IPS-20b (cell line): Measurements from ENCODE around the gene PLCB4.

ENCODE experiments used
- H3K27ac ChIP-seq: one replicate; pipeline ENCODE4 v1.5.1; 2013; ENCODE audit warnings: low read length
- H3K27me3 ChIP-seq: 2 replicates; pipeline ENCODE4 v1.6.1; 2013; ENCODE audit warnings: mild to moderate bottlenecking, low read length, inconsistent platforms; ENCODE audit not compliant: insufficient read depth
- H3K36me3 ChIP-seq: 2 replicates; pipeline ENCODE4 v1.6.1; 2013; ENCODE audit warnings: low read depth, mild to moderate bottlenecking, inconsistent platforms, low read length, moderate library complexity; ENCODE audit not compliant: insufficient read depth
- H3K4me1 ChIP-seq: 2 replicates; pipeline ENCODE4 v1.6.1; 2013; ENCODE audit warnings: mild to moderate bottlenecking, control low read depth, inconsistent platforms, low read length, moderate library complexity; ENCODE audit not compliant: insufficient read depth
- H3K4me3 ChIP-seq: 2 replicates; pipeline ENCODE4 v1.5.1; 2013; ENCODE audit warnings: mild to moderate bottlenecking, low read length, inconsistent platforms
- H3K9ac ChIP-seq: 2 replicates; pipeline ENCODE4 v1.6.1; 2013; ENCODE audit warnings: low read depth, mild to moderate bottlenecking, inconsistent platforms, low read length, moderate library complexity
- H3K9me3 ChIP-seq: 2 replicates; pipeline ENCODE4 v1.6.1; 2013; ENCODE audit warnings: mild to moderate bottlenecking, low read depth, low read length, inconsistent platforms; ENCODE audit not compliant: insufficient read depth

The PLCB4 gene

DNA sequence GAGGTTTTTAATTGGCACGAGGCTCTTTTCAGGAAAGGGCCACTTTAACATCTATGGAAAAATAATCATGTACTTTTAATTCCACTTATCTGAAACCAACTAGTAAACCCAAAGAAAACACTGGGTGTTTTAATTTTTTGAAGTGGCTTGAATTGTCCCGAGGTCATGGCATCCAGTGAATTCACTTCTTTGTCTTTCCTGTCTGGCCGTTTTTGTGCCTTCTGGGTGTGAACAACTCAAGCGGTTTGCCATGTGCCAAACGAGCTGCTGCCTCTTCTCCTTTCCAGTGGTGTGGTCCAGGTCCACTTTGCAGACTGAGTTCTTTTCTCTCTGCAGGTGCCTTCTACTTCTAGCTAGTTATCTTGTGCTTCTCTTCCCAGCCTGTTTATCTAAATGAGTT lies 117.5 kb downstream of the PLCB4 start:
- no peaks in the 10 kb centered on the region for H3K36me3 ChIP-seq
- H3K27me3 ChIP-seq: no peaks in the 10 kb centered on the region
- no peak overlapping the region for H3K9ac ChIP-seq
- H3K9me3 ChIP-seq: no peaks in the 10 kb centered on the region
- no peaks in the 10 kb centered on the region for H3K4me1 ChIP-seq
- no peak overlapping the region for H3K27ac ChIP-seq
- H3K4me3 ChIP-seq: no peak overlapping the region

DNA sequence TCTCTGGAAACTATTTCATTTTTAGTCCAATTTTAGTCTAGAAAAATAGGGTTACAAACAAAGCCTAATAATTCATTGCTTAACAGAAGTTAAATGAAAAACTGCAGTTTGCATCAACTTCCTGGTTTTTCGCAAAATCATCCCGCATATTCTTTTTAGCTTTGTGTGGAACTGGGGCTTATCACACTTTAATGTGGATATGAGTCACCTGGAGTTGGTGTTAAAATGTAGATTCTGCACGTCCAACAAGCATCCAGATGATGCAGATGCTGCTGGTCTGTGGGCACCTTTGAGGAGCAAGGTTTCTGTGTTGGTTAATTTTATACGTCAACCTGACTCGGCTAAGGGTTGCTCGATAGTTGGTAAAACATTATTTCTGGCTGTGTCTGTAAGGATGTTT lies 126.1 kb downstream of the PLCB4 start:
- H3K9me3 ChIP-seq: no peaks in the 10 kb centered on the region
- H3K27ac ChIP-seq: no peak overlapping the region
- no peaks in the 10 kb centered on the region for H3K36me3 ChIP-seq
- H3K9ac ChIP-seq: no peak overlapping the region
- H3K4me3 ChIP-seq: no peak overlapping the region
- peaks cover 15% of the 10 kb centered on the region for H3K4me1 ChIP-seq
- H3K27me3 ChIP-seq: no peaks in the 10 kb centered on the region

DNA sequence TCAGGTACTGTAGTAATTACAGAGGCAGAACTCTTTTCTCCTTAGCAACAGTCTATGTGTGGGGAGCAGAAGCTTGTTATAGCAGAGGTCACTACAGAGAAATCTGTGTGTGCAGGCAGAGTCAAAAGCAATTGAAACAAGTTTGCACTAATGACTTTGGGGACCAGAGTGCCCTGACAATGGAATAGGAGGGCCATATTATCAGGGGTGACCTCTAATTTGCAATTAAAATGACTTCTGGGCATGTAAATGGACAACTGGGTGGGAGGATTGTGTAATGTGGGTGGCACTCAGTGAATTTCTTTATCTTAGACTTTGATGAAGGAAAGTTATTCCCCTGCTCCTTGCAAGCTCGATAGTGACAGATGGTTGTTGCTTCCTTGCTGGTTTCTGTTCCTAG lies 127.2 kb downstream of the PLCB4 start:
- H3K36me3 ChIP-seq: no peaks in the 10 kb centered on the region
- no peaks in the 10 kb centered on the region for H3K27me3 ChIP-seq
- H3K9ac ChIP-seq: no peak overlapping the region
- H3K27ac ChIP-seq: no peak overlapping the region
- H3K9me3 ChIP-seq: no peaks in the 10 kb centered on the region
- no peak overlapping the region for H3K4me3 ChIP-seq
- peaks cover 19% of the 10 kb centered on the region for H3K4me1 ChIP-seq

DNA sequence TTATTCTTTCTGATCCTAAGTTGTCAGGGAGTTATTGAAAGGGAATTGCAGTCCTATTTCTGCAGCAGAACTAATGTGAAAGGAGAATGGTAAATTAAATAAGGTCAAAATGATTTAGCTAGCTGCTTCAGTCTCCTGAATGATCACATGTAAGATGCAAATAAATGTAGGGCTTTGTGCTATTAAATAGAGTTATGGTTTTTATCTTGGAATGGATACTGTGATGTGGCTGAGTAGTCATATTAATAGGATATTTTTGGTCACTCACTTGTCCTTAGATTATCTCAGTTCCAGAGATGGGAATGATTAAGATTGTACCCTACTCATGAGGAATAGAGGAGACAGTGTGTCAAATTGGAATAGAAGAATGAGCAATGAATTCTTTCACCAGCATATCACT lies 129.6 kb downstream of the PLCB4 start:
- no peaks in the 10 kb centered on the region for H3K27me3 ChIP-seq
- H3K9ac ChIP-seq: no peak overlapping the region
- H3K27ac ChIP-seq: no peak overlapping the region
- peaks cover 19% of the 10 kb centered on the region for H3K4me1 ChIP-seq
- H3K36me3 ChIP-seq: no peaks in the 10 kb centered on the region
- H3K9me3 ChIP-seq: no peaks in the 10 kb centered on the region
- no peak overlapping the region for H3K4me3 ChIP-seq

DNA sequence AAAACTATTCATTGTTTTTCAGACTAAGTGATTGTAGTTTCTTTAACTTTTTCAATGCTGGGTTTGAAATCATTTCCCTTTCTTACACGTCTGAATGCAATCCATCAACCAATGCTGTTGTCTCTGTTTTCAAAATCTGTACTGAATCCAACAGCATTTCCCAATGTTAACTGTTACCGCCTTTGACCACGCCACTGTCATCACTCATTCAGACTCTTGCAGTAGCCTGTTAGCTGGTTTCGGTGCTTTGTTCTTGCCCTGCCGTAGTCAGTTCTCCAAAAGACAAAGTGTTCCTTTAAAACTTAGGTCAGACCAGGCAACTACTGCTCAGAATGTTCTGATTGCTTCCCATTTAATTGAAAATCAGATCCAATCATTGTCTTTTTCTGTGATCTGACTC lies 131.3 kb downstream of the PLCB4 start:
- Histone ChIP-seq H3K27me3 (no peaks in the 10 kb centered on the region), H3K36me3 (no peaks in the 10 kb centered on the region), H3K4me3 (no peak overlapping the region), H3K4me1 (peaks cover 19% of the 10 kb centered on the region), H3K9me3 (no peaks in the 10 kb centered on the region), H3K27ac (no peak overlapping the region), H3K9ac (no peak overlapping the region)

DNA sequence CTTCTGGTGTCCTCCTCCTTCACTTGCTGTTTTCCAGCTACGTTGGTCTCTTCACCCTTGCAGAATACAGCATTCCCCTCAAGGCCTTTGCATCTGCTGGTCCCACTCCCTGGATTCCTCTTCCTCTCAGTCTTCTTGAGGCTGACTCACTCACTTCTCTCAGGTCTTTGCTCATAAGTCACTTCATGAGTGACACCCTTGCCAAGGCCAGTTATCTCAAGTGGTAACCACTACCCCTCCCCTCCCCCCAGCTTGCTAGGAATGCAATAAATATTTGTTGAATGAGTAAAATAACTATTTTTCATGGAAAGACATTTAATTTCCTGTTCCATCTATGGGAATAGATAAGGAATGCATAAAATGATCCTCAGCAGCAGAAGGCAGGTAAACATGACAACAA lies 131.7 kb downstream of the PLCB4 start:
- peaks cover 19% of the 10 kb centered on the region for H3K4me1 ChIP-seq
- no peak overlapping the region for H3K27ac ChIP-seq

DNA sequence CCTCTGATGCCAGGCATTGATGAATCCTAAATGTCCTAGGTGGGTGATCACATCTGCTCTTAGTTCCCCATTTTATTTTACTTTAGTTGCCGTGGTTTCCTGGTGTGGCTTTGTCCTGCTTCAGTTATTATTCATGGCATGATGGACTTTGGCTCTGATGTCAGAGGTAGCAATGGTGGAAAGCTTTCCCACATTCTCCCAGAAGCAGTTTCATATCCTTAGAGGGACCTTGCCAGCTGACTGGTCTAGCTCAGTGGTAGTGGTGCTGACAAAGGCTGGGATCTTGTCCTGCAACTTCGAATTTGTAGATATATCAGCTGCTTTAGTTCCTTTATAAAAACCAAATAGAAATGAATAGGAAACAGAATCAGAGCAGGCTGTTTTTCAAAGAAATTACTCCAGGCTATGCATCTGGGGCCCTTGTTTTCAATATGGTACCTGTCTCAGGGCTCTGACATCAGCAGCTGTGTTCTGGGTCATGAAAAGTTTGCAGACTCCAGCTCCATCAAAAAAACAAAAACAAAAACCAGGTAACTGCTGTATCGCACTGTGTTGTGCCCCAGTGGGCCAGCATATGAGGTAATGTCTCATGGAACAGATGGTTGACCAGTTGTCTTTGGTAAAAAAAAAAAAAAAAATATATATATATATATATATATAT lies 133.7 kb downstream of the PLCB4 start:
- H3K4me3 ChIP-seq: no peak overlapping the region
- no peak overlapping the region for H3K27ac ChIP-seq
- H3K36me3 ChIP-seq: no peaks in the 10 kb centered on the region
- no peak overlapping the region for H3K9ac ChIP-seq
- no peaks in the 10 kb centered on the region for H3K27me3 ChIP-seq
- no peaks in the 10 kb centered on the region for H3K9me3 ChIP-seq
- H3K4me1 ChIP-seq: peaks cover 16% of the 10 kb centered on the region; the same call in 1 of the 2 replicates

More for the DNA sequence above, 131.7 kb downstream of the PLCB4 start:
- no peaks in the 10 kb centered on the region for H3K9me3 ChIP-seq
- H3K36me3 ChIP-seq: no peaks in the 10 kb centered on the region
- no peaks in the 10 kb centered on the region for H3K27me3 ChIP-seq
- H3K9ac ChIP-seq: no peak overlapping the region
- H3K4me3 ChIP-seq: no peak overlapping the region

DNA sequence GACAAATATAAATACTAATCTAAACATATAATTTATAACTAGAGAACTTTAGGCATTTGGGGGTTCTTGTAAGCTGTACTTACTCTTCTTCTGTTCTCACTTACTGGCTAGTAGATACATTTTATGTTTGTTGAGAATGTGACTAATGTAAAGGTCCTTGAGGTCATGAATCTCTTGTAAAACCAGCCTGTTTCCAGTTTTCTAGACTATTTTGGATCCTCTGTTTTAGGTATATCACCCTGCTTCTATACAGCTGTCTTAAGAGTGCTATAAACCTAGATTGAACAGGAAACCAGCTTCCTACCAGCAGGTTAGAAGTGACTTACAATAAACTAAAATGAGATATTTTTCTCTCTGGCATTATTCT lies 134.2 kb downstream of the PLCB4 start:
- H3K27me3 ChIP-seq: no peaks in the 10 kb centered on the region
- H3K4me3 ChIP-seq: no peak overlapping the region
- no peaks in the 10 kb centered on the region for H3K36me3 ChIP-seq
- H3K9me3 ChIP-seq: no peaks in the 10 kb centered on the region
- H3K4me1 ChIP-seq: peaks cover 15% of the 10 kb centered on the region; the same call in 1 of the 2 replicates
- no peak overlapping the region for H3K9ac ChIP-seq
- no peak overlapping the region for H3K27ac ChIP-seq

DNA sequence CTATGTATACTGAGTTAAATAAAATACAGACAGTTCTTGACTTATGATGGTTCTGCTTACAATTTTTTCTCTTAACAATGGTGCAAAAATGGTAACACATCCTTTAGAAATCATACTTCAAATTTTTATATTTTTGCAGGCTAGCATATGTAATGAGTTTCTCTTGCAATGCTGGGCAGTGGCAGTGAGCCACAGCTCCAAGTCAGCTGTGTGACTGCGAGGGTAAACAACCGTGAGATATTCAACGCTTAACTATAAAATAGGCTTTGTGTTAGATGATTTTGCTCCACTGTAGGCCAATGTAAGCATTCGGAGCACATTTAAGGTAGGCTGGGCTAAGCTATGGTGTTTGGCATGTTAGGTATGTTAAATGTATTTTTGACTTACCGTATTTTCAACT lies 136.1 kb downstream of the PLCB4 start:
- no peak overlapping the region for H3K27ac ChIP-seq
- peaks cover 14% of the 10 kb centered on the region for H3K4me1 ChIP-seq

DNA sequence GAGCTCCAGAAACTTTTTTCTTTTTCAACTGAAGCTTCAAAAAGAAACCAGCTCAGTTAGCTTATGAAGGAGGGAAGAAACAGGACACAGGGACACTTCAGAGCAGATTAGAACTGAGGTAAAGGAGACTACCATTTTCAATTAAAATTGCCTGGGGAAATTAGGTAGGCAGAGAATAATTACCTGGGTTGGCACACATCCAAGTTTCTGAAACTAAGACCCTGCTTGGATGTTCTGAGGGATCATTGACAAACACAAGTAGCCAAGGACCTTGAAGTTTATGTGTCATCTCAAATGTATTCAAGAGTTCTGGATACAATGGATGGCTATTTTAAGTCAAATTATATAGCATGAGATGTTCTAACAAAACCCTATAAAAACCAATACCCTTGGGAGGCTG lies 137.6 kb downstream of the PLCB4 start:
- Histone ChIP-seq H3K27me3 (no peaks in the 10 kb centered on the region), H3K4me1 (peaks cover 12% of the 10 kb centered on the region), H3K27ac (no peak overlapping the region), H3K9me3 (no peaks in the 10 kb centered on the region), H3K36me3 (no peaks in the 10 kb centered on the region), H3K4me3 (no peak overlapping the region), H3K9ac (no peak overlapping the region)

More for the DNA sequence above, 136.1 kb downstream of the PLCB4 start:
- no peaks in the 10 kb centered on the region for H3K36me3 ChIP-seq
- H3K4me3 ChIP-seq: no peak overlapping the region
- no peak overlapping the region for H3K9ac ChIP-seq
- no peaks in the 10 kb centered on the region for H3K27me3 ChIP-seq
- H3K9me3 ChIP-seq: no peaks in the 10 kb centered on the region

DNA sequence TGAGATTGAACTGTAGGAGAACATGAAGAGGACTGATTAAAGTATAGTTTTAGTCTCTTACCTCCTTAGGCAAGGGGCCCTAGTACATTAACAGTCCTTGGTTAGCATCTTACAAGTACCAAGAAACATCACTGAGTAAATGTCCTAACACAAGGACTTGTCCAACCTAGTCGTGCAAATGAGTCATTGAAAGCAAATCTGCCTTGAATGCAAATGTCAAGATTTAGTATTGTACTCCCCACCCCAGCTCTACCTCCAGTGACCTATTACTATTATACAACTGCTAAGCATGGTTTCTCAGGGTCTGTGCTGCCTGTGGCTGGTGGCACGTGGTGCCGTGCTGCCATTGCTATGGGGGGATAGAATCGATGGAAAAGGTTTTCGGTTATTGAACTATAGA lies 138.4 kb downstream of the PLCB4 start:
- H3K9me3 ChIP-seq: no peaks in the 10 kb centered on the region
- H3K27ac ChIP-seq: no peak overlapping the region
- H3K27me3 ChIP-seq: no peaks in the 10 kb centered on the region
- H3K4me1 ChIP-seq: peaks cover 12% of the 10 kb centered on the region
- H3K36me3 ChIP-seq: no peaks in the 10 kb centered on the region
- no peak overlapping the region for H3K9ac ChIP-seq
- H3K4me3 ChIP-seq: no peak overlapping the region

DNA sequence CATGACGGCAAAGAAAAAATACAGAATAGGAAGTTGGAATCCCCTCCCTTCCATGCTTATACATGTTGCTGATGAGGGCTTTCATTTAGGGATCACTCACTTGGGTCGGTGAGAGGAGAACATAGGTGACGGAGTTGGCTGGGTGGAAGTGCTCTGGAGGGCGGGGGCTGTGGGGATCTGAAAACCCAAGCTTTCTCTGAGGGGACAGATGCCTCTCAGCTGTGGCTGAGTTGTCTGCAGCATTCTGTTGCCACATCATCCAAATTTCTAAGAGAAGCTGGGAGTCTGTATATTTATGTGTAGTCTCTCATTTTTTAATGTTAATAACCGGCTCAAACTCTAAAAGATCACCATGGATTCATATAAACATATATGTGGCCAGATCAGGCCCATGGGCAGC lies 141.5 kb downstream of the PLCB4 start:
- H3K4me1 ChIP-seq: peaks cover 9% of the 10 kb centered on the region
- H3K27ac ChIP-seq: no peak overlapping the region
- H3K4me3 ChIP-seq: no peak overlapping the region
- H3K9me3 ChIP-seq: no peaks in the 10 kb centered on the region
- no peaks in the 10 kb centered on the region for H3K36me3 ChIP-seq
- no peak overlapping the region for H3K9ac ChIP-seq
- no peaks in the 10 kb centered on the region for H3K27me3 ChIP-seq
